Lower leg skin (tissue), 4 donors: ENCODE results near the gene SLC36A1. TPM values are rescaled to one million over a fixed set of nuclear protein-coding genes. Genes with fewer than 3 reads are reported as not detected.
A peak's percentile ranks its signal among the peaks of the same experiment; 100 is the strongest.

Experiments
- DNase-seq, 2 donors: peaks; one replicate each; pipeline ENCODE4 v3.0.0-alpha.2; 2019; ENCODE audit warnings: low spot score in 2 of 2
- H3K4me3 ChIP-seq: fragments of 200-600 bp; sonication (generic); 2 replicates; pipeline ENCODE4 v1.5.1; 2017; ENCODE audit warnings: mild to moderate bottlenecking, low read depth; ENCODE audit not compliant: poor library complexity, severe bottlenecking
- CTCF ChIP-seq, 3 donors: fragments of 450-650 bp; IDR thresholded peaks; one replicate each; pipeline ENCODE4 v1.5.1; 2016; ENCODE audit warnings: antibody characterized with exemption in 3 of 3, mild to moderate bottlenecking in 3 of 3, moderate library complexity in 2 of 3
- POLR2A ChIP-seq, 2 donors: fragments of 450-650 bp; IDR thresholded peaks; one replicate each; pipeline ENCODE4 v1.6.1; 2016 to 2017; ENCODE audit warnings: antibody characterized with exemption in 2 of 2, mild to moderate bottlenecking in 1 of 2, moderate library complexity in 1 of 2
- WGBS, 2 donors: methylation state at CpG; one replicate each; pipeline ENCODE4 v1.1.5; 2018; 5-methylcytosine and 5-hydroxymethylcytosine counted together
- intact Hi-C: fragments of 100-400 bp; cut with DNase I; formaldehyde crosslinking; loops from one replicate; pipeline ENCODE4 v1.15.0; 2023; ENCODE audit warnings: low total_unique reads
- total RNA-seq, 4 donors: library from RNA; depleted of rRNA; stranded (reverse); fragments of >200 nt; gene quantifications; one replicate each; pipeline ENCODE4 v1.1.0, GENCODE V29; 2016

Gene SLC36A1
- total RNA-seq, 4 donors from 2014 or later = 4.8 to 7.0 (median 6.5) TPM

- 91 to 93% methylated on average over 4 of the region's 4 CpGs for WGBS, 2 donors
- TF ChIP-seq CTCF (IDR thresholded peaks at IDR 0.05) (no peak), POLR2A (IDR thresholded peaks at IDR 0.05) (no peak)
- intact Hi-C loops = loop anchor here (10.0 kb wide), 1 partner anchor 46 kb away; the partner anchor contains the start of gene SLC36A1
- peak in 1 of 2 donors; percentile 25 for DNase-seq
- H3K4me3 ChIP-seq = no peak overlapping the region
These were observed 43.7 kb downstream of the SLC36A1 start for GRCh38 chr5:151491062-151491461.

DNA sequence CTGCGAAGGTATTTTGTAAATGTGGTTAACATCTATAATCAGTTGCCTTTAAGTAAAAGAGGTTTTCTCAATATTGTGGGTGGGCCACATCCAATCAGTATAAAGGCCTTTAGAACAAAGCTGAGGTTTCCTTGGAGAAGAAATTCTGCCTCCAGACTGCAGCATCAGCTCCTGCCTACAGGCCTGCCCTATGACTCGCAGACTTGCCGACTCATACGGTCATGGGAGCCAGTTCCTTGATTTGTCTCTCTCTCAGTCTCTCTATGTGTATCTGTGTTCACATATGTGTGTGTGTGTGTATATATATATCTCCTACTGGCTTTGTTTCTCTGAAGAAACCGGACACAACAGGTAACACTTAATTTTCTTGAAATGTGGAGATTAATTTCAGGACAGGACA is 45.3 kb downstream of the SLC36A1 start:
- WGBS, 2 donors = 66 to 70% methylated on average over 5 of the region's 5 CpGs

GRCh38 chr5:151493665-151494064 is 46.3 kb downstream of the SLC36A1 start:
- TF ChIP-seq CTCF (IDR thresholded peaks at IDR 0.05) = no peak
- TF ChIP-seq POLR2A (IDR thresholded peaks at IDR 0.05) = no peak
- no peak overlapping the region for H3K4me3 ChIP-seq
- intact Hi-C loops = loop anchor here (10.0 kb wide), 1 partner anchor 49 kb away; the partner anchor contains the start of gene SLC36A1
- 89 to 95% methylated on average over 2 of the region's 2 CpGs for WGBS, 2 donors
- no peak for DNase-seq

More for the DNA sequence above, 45.3 kb downstream of the SLC36A1 start:
- intact Hi-C loops = loop anchor here (10.0 kb wide), 1 partner anchor 48 kb away; the partner anchor contains the start of gene SLC36A1
- DNase-seq = no peak
- TF ChIP-seq POLR2A (IDR thresholded peaks at IDR 0.05) (no peak), CTCF (IDR thresholded peaks at IDR 0.05) (no peak)
- no peak overlapping the region for H3K4me3 ChIP-seq

DNA sequence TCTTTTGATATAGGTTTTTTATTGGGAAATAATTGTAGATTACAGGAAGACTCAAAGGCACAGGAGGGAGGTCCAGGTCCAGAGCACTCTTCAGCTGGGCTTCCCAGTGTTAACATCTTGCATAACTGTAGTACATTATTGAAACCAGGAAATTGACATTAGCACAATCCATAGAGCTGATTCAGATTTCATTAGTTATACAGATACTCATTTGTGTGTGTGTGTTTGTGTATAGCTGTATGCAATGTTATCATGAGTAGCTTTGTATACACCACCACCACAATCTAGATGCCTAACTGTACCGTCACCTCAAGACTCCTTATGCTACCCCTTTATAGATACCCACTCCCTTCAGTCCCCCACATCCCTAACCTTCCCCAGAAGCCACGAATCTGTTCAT is 47.9 kb downstream of the SLC36A1 start:
- 93 to 97% methylated on average over 2 of the region's 2 CpGs for WGBS, 2 donors
- no peak overlapping the region for H3K4me3 ChIP-seq
- no peak for TF ChIP-seq CTCF (IDR thresholded peaks at IDR 0.05)
- no peak for TF ChIP-seq POLR2A (IDR thresholded peaks at IDR 0.05)
- DNase-seq = no peak
- intact Hi-C loops = loop anchor here (10.0 kb wide), 1 partner anchor 51 kb away; the partner anchor contains the start of gene SLC36A1

- 83 to 84% methylated on average over 14 of the region's 14 CpGs for WGBS, 2 donors
- no peak for TF ChIP-seq CTCF (IDR thresholded peaks at IDR 0.05)
- no peak for TF ChIP-seq POLR2A (IDR thresholded peaks at IDR 0.05)
- H3K4me3 ChIP-seq = no peak overlapping the region
- no peak for DNase-seq
- intact Hi-C loops = loop anchor here (10.0 kb wide), 1 partner anchor 51 kb away; the partner anchor contains the start of gene SLC36A1
These were observed 48.7 kb downstream of the SLC36A1 start for GRCh38 chr5:151496041-151496484.
